Activated T-helper 17 cell treated with anti-CD3 and anti-CD28 coated beads, Interleukin-2, amount 50 U/mL, for 72 hours (primary cell): Measurements from ENCODE around the gene RAB40A. TPM values are rescaled to one million over a fixed set of nuclear protein-coding genes. Genes with fewer than 3 reads are reported as not detected.
"Not testable (repeated sequence)": the region's sequence is repeated elsewhere in the genome, so short reads cannot be mapped to it uniquely, and the experiment has no call there.

ENCODE experiments used
- ATAC-seq: fragments of 150-1000 bp; cut with Tn5 transposase; replicated peaks from 2 replicates; pipeline ENCODE4 v1.10.0; 2021; ENCODE audit warnings: mild to moderate bottlenecking, moderate library complexity
- H3K27ac Mint-ChIP-seq: one replicate; pipeline ENCODE4 v1.8.0; 2022; ENCODE audit warnings: mixed read lengths
- H3K27me3 Mint-ChIP-seq: one replicate; pipeline ENCODE4 v1.8.0; 2022; ENCODE audit warnings: mixed read lengths
- H3K36me3 Mint-ChIP-seq: one replicate; pipeline ENCODE4 v1.8.0; 2022; ENCODE audit warnings: low read depth, mild to moderate bottlenecking, mixed read lengths
- H3K4me1 Mint-ChIP-seq: one replicate; pipeline ENCODE4 v1.8.0; 2022; ENCODE audit warnings: mixed read lengths
- H3K4me3 Mint-ChIP-seq: one replicate; pipeline ENCODE4 v1.8.0; 2022; ENCODE audit warnings: mild to moderate bottlenecking, mixed read lengths
- H3K9me3 Mint-ChIP-seq: one replicate; pipeline ENCODE4 v1.8.0; 2022; ENCODE audit warnings: mixed read lengths
- total RNA-seq, 2 donors: library from RNA; stranded (reverse); gene quantifications; one replicate each; pipeline ENCODE4 v1.2.3, GENCODE V29; 2022

RAB40A gene
- total RNA-seq, 2 donors from 2014 or later, result 0.26 to 0.45 TPM

GRCh38 chrX:103503163-103503852, 16.0 kb downstream of the RAB40A start:
- H3K27me3 Mint-ChIP-seq, result no peaks in the 10 kb centered on the region
- H3K36me3 Mint-ChIP-seq, result no peaks in the 10 kb centered on the region
- no peak overlapping the region for H3K27ac Mint-ChIP-seq
- no peak overlapping the region for H3K4me3 Mint-ChIP-seq
- no peaks in the 10 kb centered on the region for H3K9me3 Mint-ChIP-seq
- no peaks in the 10 kb centered on the region for H3K4me1 Mint-ChIP-seq
- ATAC-seq, result no peak

DNA sequence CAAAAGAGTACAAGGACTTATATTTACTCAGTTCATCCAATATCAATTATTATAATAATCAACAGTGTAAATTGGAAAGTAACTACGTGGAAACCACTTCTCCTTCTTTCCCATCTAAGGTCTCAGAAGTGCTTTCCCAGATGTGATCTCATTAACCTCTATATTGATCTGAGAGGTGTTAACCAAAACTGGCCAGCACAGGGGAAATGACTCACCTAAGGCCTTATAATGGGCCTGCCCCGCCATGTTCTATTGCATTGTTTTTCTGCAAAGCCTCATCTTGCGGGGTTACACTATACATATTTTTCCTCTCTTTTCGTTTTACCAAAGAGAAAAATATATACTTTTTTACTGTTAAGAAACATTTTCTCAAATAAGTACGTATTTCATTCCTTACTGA, 20.5 kb downstream of the RAB40A start:
- Mint-ChIP-seq H3K27me3 (peaks cover 3% of the 10 kb centered on the region), H3K9me3 (no peaks in the 10 kb centered on the region), H3K4me1 (no peaks in the 10 kb centered on the region), H3K27ac (no peak overlapping the region), H3K4me3 (no peak overlapping the region), H3K36me3 (no peaks in the 10 kb centered on the region)
- peak; percentile 63 for ATAC-seq

GRCh38 chrX:103495786-103496185, 23.5 kb downstream of the RAB40A start:
- Mint-ChIP-seq H3K4me1 (no peaks in the 10 kb centered on the region), H3K36me3 (no peaks in the 10 kb centered on the region), H3K27ac (no peak overlapping the region), H3K4me3 (no peak overlapping the region), H3K27me3 (peaks cover 3% of the 10 kb centered on the region), H3K9me3 (no peaks in the 10 kb centered on the region)
- no peak for ATAC-seq

DNA sequence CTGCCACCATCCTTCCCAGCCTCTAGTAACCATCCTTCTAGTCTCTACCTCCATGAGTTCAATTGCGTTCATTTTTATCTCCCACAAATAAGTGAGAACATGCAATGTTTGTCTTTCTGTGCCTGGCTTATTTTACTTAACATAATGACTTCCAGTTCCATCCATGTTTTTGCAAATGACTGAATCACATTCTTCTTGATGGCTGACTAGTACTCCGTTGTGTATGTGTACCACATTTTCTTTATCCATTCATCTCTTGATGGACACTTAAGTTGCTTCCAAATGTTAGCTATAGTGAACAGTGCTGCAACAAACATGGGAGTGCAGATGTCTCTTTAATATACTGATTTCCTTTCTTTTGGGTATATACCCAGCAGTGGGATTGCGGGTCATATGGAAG, 25.7 kb downstream of the RAB40A start:
- not testable (repeated sequence) for H3K9me3 Mint-ChIP-seq, H3K4me1 Mint-ChIP-seq, H3K4me3 Mint-ChIP-seq, ATAC-seq, H3K27me3 Mint-ChIP-seq, H3K36me3 Mint-ChIP-seq, H3K27ac Mint-ChIP-seq

DNA sequence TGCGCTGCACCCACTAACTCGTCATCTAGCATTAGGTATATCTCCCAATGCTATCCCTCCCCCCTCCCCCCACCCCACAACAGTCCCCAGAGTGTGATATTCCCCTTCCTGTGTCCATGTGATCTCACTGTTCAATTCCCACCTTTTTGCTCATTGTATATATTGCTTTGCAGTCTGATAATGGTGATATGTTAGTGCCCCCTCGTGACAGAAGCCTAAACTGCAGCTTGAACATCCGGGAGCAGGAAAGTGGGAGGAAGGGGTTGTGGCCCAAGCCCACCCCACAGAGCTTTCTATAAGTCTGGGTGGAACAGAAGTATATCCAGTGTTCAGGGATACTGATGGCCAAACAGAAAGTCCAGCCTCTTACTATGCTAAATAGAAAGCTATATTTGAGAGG, 29.6 kb downstream of the RAB40A start:
- ATAC-seq, H3K36me3 Mint-ChIP-seq, H3K4me3 Mint-ChIP-seq, H3K27me3 Mint-ChIP-seq, H3K4me1 Mint-ChIP-seq, H3K9me3 Mint-ChIP-seq, H3K27ac Mint-ChIP-seq: not testable (repeated sequence)

GRCh38 chrX:103488794-103489193, 30.5 kb downstream of the RAB40A start:
- Mint-ChIP-seq H3K4me3 (no peak overlapping the region), H3K36me3 (no peaks in the 10 kb centered on the region), H3K27me3 (no peaks in the 10 kb centered on the region), H3K4me1 (no peaks in the 10 kb centered on the region), H3K9me3 (no peaks in the 10 kb centered on the region), H3K27ac (no peak overlapping the region)
- no peak for ATAC-seq

- H3K4me3 Mint-ChIP-seq, result no peak overlapping the region
- no peaks in the 10 kb centered on the region for H3K4me1 Mint-ChIP-seq
- no peak overlapping the region for H3K27ac Mint-ChIP-seq
- no peaks in the 10 kb centered on the region for H3K36me3 Mint-ChIP-seq
- ATAC-seq, result no peak
- no peaks in the 10 kb centered on the region for H3K9me3 Mint-ChIP-seq
- no peaks in the 10 kb centered on the region for H3K27me3 Mint-ChIP-seq
These were observed 31.0 kb downstream of the RAB40A start for GRCh38 chrX:103488332-103488731.

DNA sequence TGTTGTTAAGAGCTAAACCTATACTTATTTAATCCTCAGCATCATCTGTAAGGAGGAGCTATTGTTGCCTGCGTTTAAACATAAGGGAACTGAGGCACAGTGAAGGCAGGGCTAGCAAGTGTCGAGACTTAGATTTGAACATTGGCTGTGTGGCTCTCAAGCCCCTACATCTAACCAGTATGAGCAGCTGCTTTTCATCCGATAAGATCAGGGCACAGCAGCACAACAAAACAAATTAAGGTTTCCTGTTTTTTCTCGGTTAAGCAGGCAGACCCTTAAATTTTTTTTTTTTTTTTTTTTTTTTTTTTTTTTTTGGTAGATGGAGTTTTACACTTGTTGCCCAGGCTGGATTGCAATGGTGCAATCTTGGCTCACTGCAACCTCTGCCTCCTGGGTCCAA, 35.6 kb downstream of the RAB40A start:
- Mint-ChIP-seq H3K27me3 (no peaks in the 10 kb centered on the region), H3K27ac (no peak overlapping the region), H3K4me3 (no peak overlapping the region), H3K4me1 (no peaks in the 10 kb centered on the region), H3K9me3 (no peaks in the 10 kb centered on the region), H3K36me3 (no peaks in the 10 kb centered on the region)
- no peak for ATAC-seq

GRCh38 chrX:103480526-103480925, 38.8 kb downstream of the RAB40A start:
- Mint-ChIP-seq H3K36me3 (no peaks in the 10 kb centered on the region), H3K27me3 (no peaks in the 10 kb centered on the region), H3K4me1 (no peaks in the 10 kb centered on the region), H3K4me3 (no peak overlapping the region), H3K27ac (no peak overlapping the region), H3K9me3 (no peaks in the 10 kb centered on the region)
- ATAC-seq, result no peak

DNA sequence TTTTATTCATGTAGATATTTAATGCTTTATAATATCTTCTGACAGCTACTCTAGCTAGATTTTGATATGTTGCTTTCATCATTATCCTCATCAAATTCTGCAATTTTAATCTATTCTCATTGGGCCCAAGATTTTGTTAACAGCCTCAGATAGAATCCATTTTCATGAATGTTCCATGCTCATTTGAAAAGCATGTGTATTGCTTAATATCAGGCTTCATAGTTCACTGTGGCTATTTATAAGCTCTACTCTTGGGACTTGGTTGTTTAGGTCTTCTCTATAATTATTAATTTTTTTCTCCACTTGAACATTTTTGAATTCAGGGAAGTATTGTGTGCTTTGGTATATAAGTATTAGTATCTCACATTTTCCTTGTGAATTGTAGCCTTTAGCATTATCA, 41.8 kb downstream of the RAB40A start:
- ATAC-seq, result no peak
- Mint-ChIP-seq H3K4me1 (no peaks in the 10 kb centered on the region), H3K9me3 (no peaks in the 10 kb centered on the region), H3K4me3 (no peak overlapping the region), H3K27me3 (no peaks in the 10 kb centered on the region), H3K36me3 (no peaks in the 10 kb centered on the region), H3K27ac (no peak overlapping the region)

DNA sequence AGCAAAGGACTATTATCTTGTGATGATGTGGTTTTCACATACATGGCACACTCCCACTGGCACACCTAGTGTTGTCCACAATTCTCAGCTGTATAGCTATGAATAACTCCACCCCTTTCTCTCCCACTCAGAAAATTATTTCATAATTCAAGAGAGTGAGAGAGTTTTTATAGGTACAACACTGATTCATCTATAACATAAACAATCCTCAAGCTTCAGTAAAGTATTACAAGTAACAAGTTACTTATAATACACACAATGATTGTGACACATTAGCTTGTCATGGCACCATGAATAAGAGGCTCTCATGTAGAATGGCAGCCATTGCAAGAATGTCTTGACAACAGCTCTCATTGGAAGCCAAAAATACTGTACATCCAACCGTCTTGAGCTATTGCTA, 43.9 kb downstream of the RAB40A start:
- H3K4me1 Mint-ChIP-seq, result no peaks in the 10 kb centered on the region
- no peak overlapping the region for H3K4me3 Mint-ChIP-seq
- no peak for ATAC-seq
- H3K9me3 Mint-ChIP-seq, result no peaks in the 10 kb centered on the region
- no peak overlapping the region for H3K27ac Mint-ChIP-seq
- H3K36me3 Mint-ChIP-seq, result no peaks in the 10 kb centered on the region
- no peaks in the 10 kb centered on the region for H3K27me3 Mint-ChIP-seq

DNA sequence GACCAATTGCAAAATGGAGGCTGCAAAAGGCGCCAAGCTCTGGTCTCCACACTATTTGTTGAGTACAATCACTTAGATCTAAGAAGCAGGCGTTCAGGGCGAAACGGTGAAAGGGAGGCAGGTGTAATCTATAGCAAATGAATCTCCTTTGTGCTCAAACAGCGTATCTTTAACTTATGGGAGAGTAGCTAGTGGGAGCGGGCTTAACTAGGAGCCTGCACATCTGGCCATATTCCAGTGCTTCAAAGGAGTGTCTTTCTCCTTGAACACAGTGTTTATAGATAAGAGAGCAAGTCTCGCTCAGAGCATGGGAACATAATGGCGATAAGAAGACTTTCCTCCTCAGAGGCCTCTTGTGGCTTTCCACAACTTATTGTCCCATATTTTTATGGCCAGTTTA, 49.3 kb downstream of the RAB40A start:
- not testable (repeated sequence) for H3K4me3 Mint-ChIP-seq, H3K36me3 Mint-ChIP-seq, H3K4me1 Mint-ChIP-seq, H3K27me3 Mint-ChIP-seq, H3K27ac Mint-ChIP-seq, ATAC-seq, H3K9me3 Mint-ChIP-seq

- no peaks in the 10 kb centered on the region for H3K36me3 Mint-ChIP-seq
- H3K27me3 Mint-ChIP-seq, result no peaks in the 10 kb centered on the region
- no peak for ATAC-seq
- H3K4me1 Mint-ChIP-seq, result peaks cover 4% of the 10 kb centered on the region
- no peak overlapping the region for H3K27ac Mint-ChIP-seq
- H3K9me3 Mint-ChIP-seq, result no peaks in the 10 kb centered on the region
- H3K4me3 Mint-ChIP-seq, result no peak overlapping the region
These were observed 51.4 kb downstream of the RAB40A start for GRCh38 chrX:103467887-103468286.

- Mint-ChIP-seq H3K4me3 (no peak overlapping the region), H3K36me3 (no peaks in the 10 kb centered on the region), H3K27me3 (no peaks in the 10 kb centered on the region), H3K4me1 (peaks cover 4% of the 10 kb centered on the region), H3K9me3 (no peaks in the 10 kb centered on the region), H3K27ac (no peak overlapping the region)
- ATAC-seq, result no peak
These were observed 52.1 kb downstream of the RAB40A start for GRCh38 chrX:103467156-103467555.

- peaks cover 4% of the 10 kb centered on the region for H3K4me1 Mint-ChIP-seq
- no peaks in the 10 kb centered on the region for H3K9me3 Mint-ChIP-seq
- peak overlapping the region; percentile 82 for H3K27ac Mint-ChIP-seq
These were observed 54.5 kb downstream of the RAB40A start for GRCh38 chrX:103464774-103465117.

More at GRCh38 chrX:103464774-103465117, 54.5 kb downstream of the RAB40A start:
- ATAC-seq, result peak; percentile 94
- Mint-ChIP-seq H3K36me3 (no peaks in the 10 kb centered on the region), H3K27me3 (no peaks in the 10 kb centered on the region), H3K4me3 (peak overlapping the region; percentile 84)
